ENCODE data around the gene A3GALT2.
A peak's percentile ranks its signal among the peaks of the same experiment; 100 is the strongest.

The A3GALT2 gene

DNA sequence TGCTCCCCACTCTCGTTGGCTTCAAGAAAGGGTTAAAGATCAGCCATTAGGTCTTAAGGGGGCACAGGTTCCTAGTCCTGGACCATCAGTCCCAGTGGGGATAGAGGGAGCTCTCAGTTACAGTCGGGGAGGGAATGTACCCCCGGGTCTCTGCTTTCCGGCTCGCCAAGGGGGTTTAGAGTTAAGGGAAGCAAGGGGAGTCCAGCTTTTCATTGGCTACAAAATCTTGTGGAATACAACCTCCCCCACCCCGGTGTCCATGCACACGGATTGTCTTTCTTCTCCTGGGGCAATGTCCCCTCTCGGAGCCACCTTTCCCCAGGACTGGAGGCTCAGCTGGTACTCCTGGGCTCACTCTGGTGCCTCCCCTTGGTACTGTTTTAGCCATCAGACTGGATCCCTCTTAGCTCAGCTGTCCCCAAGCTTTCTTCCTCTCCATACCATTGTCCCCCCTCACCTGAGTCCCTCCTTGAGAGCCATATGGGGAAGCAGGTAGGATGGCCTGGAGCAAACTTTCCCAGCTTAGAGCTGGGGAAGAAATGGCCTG is at the start of gene A3GALT2:
A3GALT2 (minus strand) TSS at position 480 of the 547 bp plus-strand sequence; CDS start at position 480, 0 bp downstream.
- H3K4me1 ChIP-seq (ENCODE audit: control insufficient read depth in 1 of 2, insufficient read depth in 2 of 2, low read length in 2 of 2), result no peaks in the 10 kb centered on the region
- no peak within 1 kb of the TSS for H3K9ac ChIP-seq (ENCODE audit: low read depth in 1 of 2, low read length in 2 of 2)
- no peak within 1 kb of the TSS for H3K27ac ChIP-seq (ENCODE audit: low read depth, low read length)
- no peak within 1 kb of the TSS for H3K4me3 ChIP-seq (ENCODE audit: low read depth in 1 of 2, low read length in 2 of 2)
- peaks cover 29 to 32% of the 10 kb centered on the region in 2 donors for H3K36me3 ChIP-seq (ENCODE audit: control insufficient read depth in 1 of 2, insufficient read depth in 2 of 2, low read length in 2 of 2)
- H3K27me3 ChIP-seq (ENCODE audit: control insufficient read depth in 1 of 2, insufficient read depth in 2 of 2, low read length in 2 of 2), result no peaks in the 10 kb centered on the region
- H3K9me3 ChIP-seq (ENCODE audit: control insufficient read depth in 1 of 2, low read length in 2 of 2), result no peaks in the 10 kb centered on the region

DNA sequence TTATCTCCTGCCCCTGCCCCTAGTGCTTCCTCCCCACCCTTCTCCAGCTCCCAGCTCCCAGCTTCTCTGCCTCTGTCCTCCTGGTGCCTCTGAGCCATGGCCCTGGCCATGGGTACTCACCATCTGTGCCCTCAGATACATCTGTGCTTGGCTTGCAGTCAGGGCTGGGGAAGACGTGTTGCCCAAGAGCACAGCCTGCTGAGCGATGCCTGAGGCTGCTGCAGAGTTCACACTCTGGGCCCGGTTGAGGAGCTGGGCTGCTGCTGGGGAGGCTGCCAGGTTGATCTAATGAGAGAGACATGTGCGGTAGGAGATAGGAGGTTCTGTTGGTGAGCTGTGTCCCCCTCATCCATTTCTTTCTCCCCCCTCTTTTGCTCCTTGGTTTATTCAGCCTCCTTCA is 49.4 kb upstream of the A3GALT2 start:
- no peaks in the 10 kb centered on the region for H3K9me3 ChIP-seq (ENCODE audit: control insufficient read depth in 1 of 2, low read length in 2 of 2)
- no peak overlapping the region for H3K9ac ChIP-seq (ENCODE audit: low read depth in 1 of 2, low read length in 2 of 2)
- H3K4me3 ChIP-seq (ENCODE audit: low read depth in 1 of 2, low read length in 2 of 2), result no peak overlapping the region
- peaks cover 3 to 8% of the 10 kb centered on the region in 2 donors for H3K4me1 ChIP-seq (ENCODE audit: control insufficient read depth in 1 of 2, insufficient read depth in 2 of 2, low read length in 2 of 2)
- H3K27ac ChIP-seq (ENCODE audit: low read depth, low read length), result no peak overlapping the region
- H3K27me3 ChIP-seq (ENCODE audit: control insufficient read depth in 1 of 2, insufficient read depth in 2 of 2, low read length in 2 of 2), result no peaks in the 10 kb centered on the region
- no peaks in the 10 kb centered on the region for H3K36me3 ChIP-seq (ENCODE audit: control insufficient read depth in 1 of 2, insufficient read depth in 2 of 2, low read length in 2 of 2)

DNA sequence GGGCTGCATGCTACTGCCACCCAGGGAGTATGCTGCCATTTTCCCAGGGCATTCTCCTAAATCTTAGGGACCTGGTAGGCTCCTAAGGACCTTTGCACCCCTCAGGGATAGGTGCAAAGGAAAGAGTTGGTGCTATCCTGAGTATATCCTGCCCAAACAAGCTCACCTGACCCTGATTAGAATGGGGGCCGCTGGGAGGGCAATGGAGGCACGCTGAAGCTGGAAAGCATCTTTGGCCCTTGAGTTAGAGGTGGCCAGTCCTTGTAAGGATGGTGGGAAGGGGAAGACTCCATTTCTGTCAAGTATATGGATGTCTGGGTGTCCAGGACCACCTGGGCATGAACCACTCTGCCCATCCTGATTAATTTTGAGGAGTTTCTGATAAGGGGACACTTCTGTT is 48.9 kb upstream of the A3GALT2 start:
- no peaks in the 10 kb centered on the region for H3K36me3 ChIP-seq (ENCODE audit: control insufficient read depth in 1 of 2, insufficient read depth in 2 of 2, low read length in 2 of 2)
- no peak overlapping the region for H3K4me3 ChIP-seq (ENCODE audit: low read depth in 1 of 2, low read length in 2 of 2)
- H3K4me1 ChIP-seq (ENCODE audit: control insufficient read depth in 1 of 2, insufficient read depth in 2 of 2, low read length in 2 of 2), result peaks cover 3 to 11% of the 10 kb centered on the region in 2 donors
- H3K9me3 ChIP-seq (ENCODE audit: control insufficient read depth in 1 of 2, low read length in 2 of 2), result no peaks in the 10 kb centered on the region
- H3K27ac ChIP-seq (ENCODE audit: low read depth, low read length), result no peak overlapping the region
- H3K27me3 ChIP-seq (ENCODE audit: control insufficient read depth in 1 of 2, insufficient read depth in 2 of 2, low read length in 2 of 2), result no peaks in the 10 kb centered on the region
- no peak overlapping the region for H3K9ac ChIP-seq (ENCODE audit: low read depth in 1 of 2, low read length in 2 of 2)

DNA sequence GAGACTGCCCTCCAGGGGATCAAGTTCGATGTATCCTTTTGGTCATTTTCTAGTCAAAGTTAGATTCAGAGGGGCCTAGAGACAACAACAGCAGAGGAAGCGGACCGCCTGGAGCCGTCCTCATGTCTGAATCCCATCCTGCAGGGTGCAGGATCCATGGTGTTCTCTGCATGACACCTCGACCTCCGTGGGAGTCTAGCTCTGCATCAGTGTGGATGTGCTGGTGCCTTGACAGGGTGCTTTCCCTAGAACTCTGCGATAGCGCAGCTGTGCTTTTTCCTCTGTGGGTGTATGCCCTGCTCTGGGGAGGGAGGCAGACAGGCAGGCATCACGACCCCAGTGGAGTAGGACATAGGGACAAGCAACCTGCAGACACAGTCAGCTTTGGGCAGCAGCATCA is 48.2 kb upstream of the A3GALT2 start:
- H3K4me3 ChIP-seq (ENCODE audit: low read depth in 1 of 2, low read length in 2 of 2), result no peak overlapping the region
- no peak overlapping the region for H3K27ac ChIP-seq (ENCODE audit: low read depth, low read length)
- H3K4me1 ChIP-seq (ENCODE audit: control insufficient read depth in 1 of 2, insufficient read depth in 2 of 2, low read length in 2 of 2), result peaks cover 1 to 11% of the 10 kb centered on the region in 2 donors
- no peaks in the 10 kb centered on the region for H3K27me3 ChIP-seq (ENCODE audit: control insufficient read depth in 1 of 2, insufficient read depth in 2 of 2, low read length in 2 of 2)
- H3K36me3 ChIP-seq (ENCODE audit: control insufficient read depth in 1 of 2, insufficient read depth in 2 of 2, low read length in 2 of 2), result no peaks in the 10 kb centered on the region
- no peak overlapping the region for H3K9ac ChIP-seq (ENCODE audit: low read depth in 1 of 2, low read length in 2 of 2)
- H3K9me3 ChIP-seq (ENCODE audit: control insufficient read depth in 1 of 2, low read length in 2 of 2), result no peaks in the 10 kb centered on the region

DNA sequence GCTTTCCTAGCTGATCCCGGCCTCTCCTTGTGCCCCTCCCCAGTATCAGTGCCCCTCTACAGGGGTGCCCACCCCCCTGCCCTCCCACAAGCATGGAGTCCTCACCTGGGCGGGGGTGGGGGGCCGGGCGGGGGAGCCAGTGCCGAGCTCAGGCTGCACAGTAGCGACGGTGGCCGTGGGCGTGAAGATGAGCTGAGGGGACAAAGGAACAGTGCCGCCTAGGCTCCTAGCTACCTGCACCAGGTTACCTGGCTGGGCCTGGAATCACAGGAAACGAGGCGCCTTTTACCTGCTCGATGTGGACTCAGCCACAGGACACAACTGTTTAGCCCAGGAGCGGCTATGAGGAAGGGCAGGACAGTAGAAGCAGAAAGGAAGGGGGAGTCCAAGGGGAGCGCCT is 47.5 kb upstream of the A3GALT2 start:
- Histone ChIP-seq H3K9me3 (ENCODE audit: control insufficient read depth in 1 of 2, low read length in 2 of 2) (no peaks in the 10 kb centered on the region), H3K4me1 (ENCODE audit: control insufficient read depth in 1 of 2, insufficient read depth in 2 of 2, low read length in 2 of 2) (peaks cover 0 to 15% of the 10 kb centered on the region in 2 donors), H3K36me3 (ENCODE audit: control insufficient read depth in 1 of 2, insufficient read depth in 2 of 2, low read length in 2 of 2) (no peaks in the 10 kb centered on the region), H3K9ac (ENCODE audit: low read depth in 1 of 2, low read length in 2 of 2) (no peak overlapping the region), H3K27me3 (ENCODE audit: control insufficient read depth in 1 of 2, insufficient read depth in 2 of 2, low read length in 2 of 2) (no peaks in the 10 kb centered on the region), H3K27ac (ENCODE audit: low read depth, low read length) (no peak overlapping the region), H3K4me3 (ENCODE audit: low read depth in 1 of 2, low read length in 2 of 2) (no peak overlapping the region)

DNA sequence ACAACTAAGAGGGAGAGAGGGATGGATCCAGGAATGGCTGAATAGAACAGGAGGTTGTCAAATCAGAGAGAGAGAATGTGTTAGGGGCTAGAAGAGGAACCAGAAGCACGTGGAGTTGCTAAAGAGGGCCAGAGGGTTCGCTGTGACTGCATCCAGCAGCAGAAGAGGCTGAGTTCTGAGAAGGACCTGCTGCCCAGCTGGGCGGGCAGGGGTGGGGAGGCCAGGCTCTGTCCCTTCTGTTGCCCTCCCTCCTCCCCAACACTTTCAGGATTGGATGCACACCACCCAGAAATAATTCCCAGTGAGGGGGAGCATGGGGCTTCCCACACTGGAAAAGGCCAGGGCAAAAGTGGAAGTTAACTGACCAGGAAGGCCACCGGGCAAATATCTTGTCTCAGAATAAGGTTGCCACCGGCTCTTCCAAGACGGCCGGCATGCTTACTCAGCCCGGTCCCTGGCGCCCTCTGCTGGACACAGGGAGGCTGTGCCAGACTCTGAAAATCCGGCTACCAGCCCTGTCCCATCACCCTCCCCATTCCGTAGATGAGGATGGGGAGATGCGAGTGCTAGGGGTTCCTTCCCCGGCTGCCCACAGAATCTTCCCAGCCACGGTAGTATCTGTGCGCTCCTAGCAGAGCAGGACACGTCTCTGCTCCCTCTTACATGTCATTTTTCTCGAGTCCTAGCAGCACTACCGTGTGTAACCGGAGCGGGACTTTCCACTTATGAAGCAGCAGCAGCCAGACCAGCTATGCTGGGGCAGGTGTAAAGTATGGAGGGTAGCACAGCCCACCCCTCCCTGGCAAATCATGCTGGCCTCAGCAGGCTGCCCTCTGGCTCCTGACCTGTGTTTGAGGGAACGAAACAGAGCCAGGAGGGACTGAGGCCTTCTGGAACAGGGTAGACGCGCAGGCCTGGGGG is 46.8 kb upstream of the A3GALT2 start:
- Histone ChIP-seq H3K27me3 (ENCODE audit: control insufficient read depth in 1 of 2, insufficient read depth in 2 of 2, low read length in 2 of 2) (no peaks in the 10 kb centered on the region), H3K4me3 (ENCODE audit: low read depth in 1 of 2, low read length in 2 of 2) (no peak overlapping the region), H3K4me1 (ENCODE audit: control insufficient read depth in 1 of 2, insufficient read depth in 2 of 2, low read length in 2 of 2) (peaks cover 0 to 17% of the 10 kb centered on the region in 2 donors), H3K36me3 (ENCODE audit: control insufficient read depth in 1 of 2, insufficient read depth in 2 of 2, low read length in 2 of 2) (no peaks in the 10 kb centered on the region), H3K27ac (ENCODE audit: low read depth, low read length) (no peak overlapping the region), H3K9me3 (ENCODE audit: control insufficient read depth in 1 of 2, low read length in 2 of 2) (no peaks in the 10 kb centered on the region), H3K9ac (ENCODE audit: low read depth in 1 of 2, low read length in 2 of 2) (no peak overlapping the region)

DNA sequence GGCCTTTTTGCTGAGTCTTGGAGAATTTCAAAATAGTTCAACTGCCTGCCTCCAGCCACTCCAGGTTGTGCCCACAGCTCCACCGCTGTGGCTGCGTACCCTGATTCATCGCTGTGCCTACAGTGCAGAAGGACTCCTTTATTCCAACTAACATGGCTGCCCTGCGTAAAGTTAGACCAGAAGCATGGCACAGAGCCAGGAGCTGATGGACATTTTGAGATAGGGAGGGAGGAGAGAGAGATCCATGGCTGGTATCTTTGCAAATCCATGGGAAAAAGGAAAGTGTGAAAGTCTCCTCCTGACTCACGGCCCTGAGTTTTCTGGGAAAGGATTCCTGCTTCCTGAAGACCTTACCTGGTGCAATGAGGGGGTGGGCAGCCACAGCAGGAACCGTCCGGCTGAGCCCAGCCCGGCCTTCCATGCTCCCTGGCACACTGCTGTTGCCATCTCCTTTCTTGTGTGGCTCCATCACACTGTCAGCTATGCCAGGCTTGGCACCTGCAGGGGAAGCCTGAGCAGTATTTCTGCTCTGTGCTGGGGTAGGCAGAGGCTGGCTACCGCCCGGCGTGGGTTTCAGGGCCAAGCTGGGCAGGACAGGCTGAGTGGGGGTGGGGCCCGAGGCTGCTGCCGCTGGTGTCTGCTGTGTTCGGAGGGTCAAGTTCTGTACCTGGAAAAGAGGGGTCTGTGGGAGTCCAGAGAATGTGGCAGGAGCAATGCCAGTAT is 46.0 kb upstream of the A3GALT2 start:
- no peak overlapping the region for H3K9ac ChIP-seq (ENCODE audit: low read depth in 1 of 2, low read length in 2 of 2)
- no peaks in the 10 kb centered on the region for H3K36me3 ChIP-seq (ENCODE audit: control insufficient read depth in 1 of 2, insufficient read depth in 2 of 2, low read length in 2 of 2)
- H3K4me3 ChIP-seq (ENCODE audit: low read depth in 1 of 2, low read length in 2 of 2), result no peak overlapping the region
- H3K9me3 ChIP-seq (ENCODE audit: control insufficient read depth in 1 of 2, low read length in 2 of 2), result no peaks in the 10 kb centered on the region
- no peak overlapping the region for H3K27ac ChIP-seq (ENCODE audit: low read depth, low read length)
- H3K4me1 ChIP-seq (ENCODE audit: control insufficient read depth in 1 of 2, insufficient read depth in 2 of 2, low read length in 2 of 2), result peaks cover 0 to 17% of the 10 kb centered on the region in 2 donors
- H3K27me3 ChIP-seq (ENCODE audit: control insufficient read depth in 1 of 2, insufficient read depth in 2 of 2, low read length in 2 of 2), result no peaks in the 10 kb centered on the region

DNA sequence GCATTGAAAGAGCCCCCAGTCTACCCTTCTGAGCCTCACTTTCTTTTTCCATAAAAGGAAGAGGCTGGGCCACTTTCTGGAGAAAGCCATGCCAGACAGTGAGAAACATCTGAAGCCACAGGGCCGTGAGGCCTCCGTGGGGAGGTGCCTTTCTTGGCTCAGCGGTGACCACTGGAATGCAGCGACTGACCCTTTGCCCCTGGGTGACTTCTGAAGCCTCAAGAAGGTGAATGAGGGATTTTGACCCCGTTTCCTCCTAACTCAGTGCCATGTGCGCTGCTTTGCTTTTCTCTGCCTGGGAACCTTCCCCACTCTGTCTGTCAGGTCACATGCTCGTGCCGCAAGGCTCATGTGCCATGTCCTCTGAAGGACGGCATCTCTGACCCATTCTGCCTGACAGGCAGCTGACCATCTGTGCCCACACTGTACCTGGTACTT is 44.7 kb upstream of the A3GALT2 start:
- H3K4me1 ChIP-seq (ENCODE audit: control insufficient read depth in 1 of 2, insufficient read depth in 2 of 2, low read length in 2 of 2), result peaks cover 0 to 17% of the 10 kb centered on the region in 2 donors
- H3K27me3 ChIP-seq (ENCODE audit: control insufficient read depth in 1 of 2, insufficient read depth in 2 of 2, low read length in 2 of 2), result no peaks in the 10 kb centered on the region
- no peak overlapping the region for H3K4me3 ChIP-seq (ENCODE audit: low read depth in 1 of 2, low read length in 2 of 2)
- H3K36me3 ChIP-seq (ENCODE audit: control insufficient read depth in 1 of 2, insufficient read depth in 2 of 2, low read length in 2 of 2), result no peaks in the 10 kb centered on the region
- no peak overlapping the region for H3K27ac ChIP-seq (ENCODE audit: low read depth, low read length)
- no peaks in the 10 kb centered on the region for H3K9me3 ChIP-seq (ENCODE audit: control insufficient read depth in 1 of 2, low read length in 2 of 2)
- no peak overlapping the region for H3K9ac ChIP-seq (ENCODE audit: low read depth in 1 of 2, low read length in 2 of 2)

DNA sequence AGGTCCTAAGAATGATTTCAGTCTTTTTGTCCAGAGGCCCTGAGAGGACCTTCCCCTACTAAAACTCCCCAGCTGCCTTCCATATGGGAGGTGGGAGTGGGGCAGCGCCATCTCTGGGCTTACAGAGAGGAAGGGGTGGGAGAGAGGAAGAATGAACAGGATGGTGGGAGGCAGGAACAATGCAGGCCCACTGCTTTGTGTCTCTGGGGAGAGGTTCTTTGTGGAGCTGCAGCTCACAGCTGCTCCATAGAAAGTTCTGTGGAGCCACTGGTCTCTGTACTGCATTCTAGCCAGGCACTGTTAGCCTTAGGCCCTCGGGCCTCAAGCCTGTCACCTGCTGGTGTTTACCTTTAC is 43.6 kb upstream of the A3GALT2 start:
- Histone ChIP-seq H3K36me3 (ENCODE audit: control insufficient read depth in 1 of 2, insufficient read depth in 2 of 2, low read length in 2 of 2) (no peaks in the 10 kb centered on the region), H3K27ac (ENCODE audit: low read depth, low read length) (peak overlapping the region; percentile 39), H3K4me1 (ENCODE audit: control insufficient read depth in 1 of 2, insufficient read depth in 2 of 2, low read length in 2 of 2) (peaks cover 0 to 17% of the 10 kb centered on the region in 2 donors), H3K27me3 (ENCODE audit: control insufficient read depth in 1 of 2, insufficient read depth in 2 of 2, low read length in 2 of 2) (no peaks in the 10 kb centered on the region), H3K9me3 (ENCODE audit: control insufficient read depth in 1 of 2, low read length in 2 of 2) (no peaks in the 10 kb centered on the region), H3K4me3 (ENCODE audit: low read depth in 1 of 2, low read length in 2 of 2) (no peak overlapping the region), H3K9ac (ENCODE audit: low read depth in 1 of 2, low read length in 2 of 2) (no peak overlapping the region)

DNA sequence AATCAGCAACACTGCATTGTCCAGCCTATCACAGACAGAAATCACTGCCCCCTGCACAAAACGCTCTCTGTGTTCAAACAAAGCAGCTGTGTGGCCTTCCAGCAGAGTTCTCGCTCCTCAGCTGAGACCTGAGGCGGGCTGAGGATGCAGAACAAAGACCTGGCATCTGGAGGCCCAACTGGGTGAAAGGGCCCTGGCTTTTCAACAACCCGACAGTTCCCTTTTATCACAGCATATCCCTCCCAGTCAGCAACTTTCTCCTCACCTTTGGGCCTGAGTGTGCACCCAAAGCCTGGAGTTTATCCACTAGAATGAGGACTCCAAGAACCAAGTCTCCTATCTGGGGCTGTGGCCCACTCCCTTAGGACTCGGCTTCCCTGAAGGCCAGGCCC is 42.6 kb upstream of the A3GALT2 start:
- H3K4me3 ChIP-seq (ENCODE audit: low read depth in 1 of 2, low read length in 2 of 2), result no peak overlapping the region
- no peaks in the 10 kb centered on the region for H3K36me3 ChIP-seq (ENCODE audit: control insufficient read depth in 1 of 2, insufficient read depth in 2 of 2, low read length in 2 of 2)
- H3K27me3 ChIP-seq (ENCODE audit: control insufficient read depth in 1 of 2, insufficient read depth in 2 of 2, low read length in 2 of 2), result no peaks in the 10 kb centered on the region
- H3K9ac ChIP-seq (ENCODE audit: low read depth in 1 of 2, low read length in 2 of 2), result no peak overlapping the region
- H3K27ac ChIP-seq (ENCODE audit: low read depth, low read length), result no peak overlapping the region
- H3K9me3 ChIP-seq (ENCODE audit: control insufficient read depth in 1 of 2, low read length in 2 of 2), result no peaks in the 10 kb centered on the region
- H3K4me1 ChIP-seq (ENCODE audit: control insufficient read depth in 1 of 2, insufficient read depth in 2 of 2, low read length in 2 of 2), result peaks cover 0 to 17% of the 10 kb centered on the region in 2 donors
